Ovary (tissue), 3 donors: ENCODE results near the gene SFMBT2.

Source experiments
- EP300 ChIP-seq: sonication (generic); formaldehyde crosslinking; IDR thresholded peaks from one replicate; pipeline ENCODE4 v1.6.1; 2017; ENCODE audit warnings: antibody characterized with exemption
- POLR2A ChIP-seq: fragments of 450-650 bp; IDR thresholded peaks from one replicate; pipeline ENCODE4 v1.6.1; 2017; ENCODE audit warnings: antibody characterized with exemption, mild to moderate bottlenecking, moderate library complexity
- TF ChIP-seq, protein P1 (sequence below), 3 donors: fragments of 450-650 bp in 2 of 3; fragments of 200-600 bp in 1 of 3; IDR thresholded peaks; one replicate each; pipeline versions ENCODE4 v1.5.1 to v1.8.0; 2016 to 2022; ENCODE audit warnings: antibody characterized with exemption in 3 of 3, mild to moderate bottlenecking in 1 of 3
- donor health status: DM: no; HTN: no; CAD: no.

- TF ChIP-seq, protein P1, sequence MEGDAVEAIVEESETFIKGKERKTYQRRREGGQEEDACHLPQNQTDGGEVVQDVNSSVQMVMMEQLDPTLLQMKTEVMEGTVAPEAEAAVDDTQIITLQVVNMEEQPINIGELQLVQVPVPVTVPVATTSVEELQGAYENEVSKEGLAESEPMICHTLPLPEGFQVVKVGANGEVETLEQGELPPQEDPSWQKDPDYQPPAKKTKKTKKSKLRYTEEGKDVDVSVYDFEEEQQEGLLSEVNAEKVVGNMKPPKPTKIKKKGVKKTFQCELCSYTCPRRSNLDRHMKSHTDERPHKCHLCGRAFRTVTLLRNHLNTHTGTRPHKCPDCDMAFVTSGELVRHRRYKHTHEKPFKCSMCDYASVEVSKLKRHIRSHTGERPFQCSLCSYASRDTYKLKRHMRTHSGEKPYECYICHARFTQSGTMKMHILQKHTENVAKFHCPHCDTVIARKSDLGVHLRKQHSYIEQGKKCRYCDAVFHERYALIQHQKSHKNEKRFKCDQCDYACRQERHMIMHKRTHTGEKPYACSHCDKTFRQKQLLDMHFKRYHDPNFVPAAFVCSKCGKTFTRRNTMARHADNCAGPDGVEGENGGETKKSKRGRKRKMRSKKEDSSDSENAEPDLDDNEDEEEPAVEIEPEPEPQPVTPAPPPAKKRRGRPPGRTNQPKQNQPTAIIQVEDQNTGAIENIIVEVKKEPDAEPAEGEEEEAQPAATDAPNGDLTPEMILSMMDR (IDR thresholded peaks at IDR 0.05) = no peak
- no peak for TF ChIP-seq POLR2A
- no peak for TF ChIP-seq EP300
Observed at GRCh38 chr10:7441403-7442147, 30.7 kb upstream of the SFMBT2 start.
